ENCODE measurements around the gene STT3B. TPM values are rescaled to one million over a fixed set of nuclear protein-coding genes. Genes with fewer than 3 reads are reported as not detected.
A peak's percentile ranks its signal among the peaks of the same experiment; 100 is the strongest.

STT3B gene
- total RNA-seq, 1 experiment from 2014 or later = 202 TPM

DNA sequence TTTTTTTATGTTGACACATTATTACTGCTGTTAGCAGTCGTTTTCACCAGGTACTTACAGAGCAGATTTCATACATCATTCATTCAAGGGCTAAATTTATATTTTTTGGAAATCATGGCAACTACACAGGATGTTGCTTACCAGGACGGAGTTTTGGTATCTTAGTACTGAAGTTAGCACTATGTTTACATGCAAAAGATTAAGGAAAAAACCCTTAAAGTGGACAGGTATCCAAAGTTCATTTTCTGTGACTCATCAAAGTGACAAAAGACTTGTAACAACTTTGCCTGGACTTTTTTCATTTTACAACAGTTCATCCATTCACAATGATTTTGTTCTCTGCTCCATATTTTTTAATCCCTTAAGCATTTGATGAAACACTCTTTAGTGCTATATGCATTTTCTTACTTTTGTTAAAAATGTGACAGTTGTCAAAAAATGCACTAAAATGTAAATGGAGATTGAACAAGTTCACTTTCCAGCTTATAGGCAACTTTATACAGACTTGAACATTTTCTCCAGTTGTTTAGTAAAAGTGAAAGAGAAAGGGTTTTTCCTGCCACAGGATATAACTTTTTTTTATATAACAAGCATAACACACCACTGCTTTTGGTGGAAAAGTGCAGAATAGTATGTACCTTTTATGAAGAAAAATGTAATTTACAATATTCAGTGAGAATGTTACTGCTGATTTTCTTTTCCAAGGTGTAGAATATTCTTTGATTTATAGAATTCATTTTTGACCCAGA lies 104.1 kb downstream of the STT3B start:
- TF ChIP-seq, protein P1, sequence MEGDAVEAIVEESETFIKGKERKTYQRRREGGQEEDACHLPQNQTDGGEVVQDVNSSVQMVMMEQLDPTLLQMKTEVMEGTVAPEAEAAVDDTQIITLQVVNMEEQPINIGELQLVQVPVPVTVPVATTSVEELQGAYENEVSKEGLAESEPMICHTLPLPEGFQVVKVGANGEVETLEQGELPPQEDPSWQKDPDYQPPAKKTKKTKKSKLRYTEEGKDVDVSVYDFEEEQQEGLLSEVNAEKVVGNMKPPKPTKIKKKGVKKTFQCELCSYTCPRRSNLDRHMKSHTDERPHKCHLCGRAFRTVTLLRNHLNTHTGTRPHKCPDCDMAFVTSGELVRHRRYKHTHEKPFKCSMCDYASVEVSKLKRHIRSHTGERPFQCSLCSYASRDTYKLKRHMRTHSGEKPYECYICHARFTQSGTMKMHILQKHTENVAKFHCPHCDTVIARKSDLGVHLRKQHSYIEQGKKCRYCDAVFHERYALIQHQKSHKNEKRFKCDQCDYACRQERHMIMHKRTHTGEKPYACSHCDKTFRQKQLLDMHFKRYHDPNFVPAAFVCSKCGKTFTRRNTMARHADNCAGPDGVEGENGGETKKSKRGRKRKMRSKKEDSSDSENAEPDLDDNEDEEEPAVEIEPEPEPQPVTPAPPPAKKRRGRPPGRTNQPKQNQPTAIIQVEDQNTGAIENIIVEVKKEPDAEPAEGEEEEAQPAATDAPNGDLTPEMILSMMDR (IDR thresholded peaks at IDR 0.05; ENCODE audit: unreplicated experiment) = no peak
- CTCF ChIA-PET = no interaction called here
- Mint-ChIP-seq H3K27ac (ENCODE audit: unreplicated experiment) (no peak overlapping the region), H3K27me3 (ENCODE audit: unreplicated experiment) (no peaks in the 10 kb centered on the region), H3K9me3 (ENCODE audit: low read depth, unreplicated experiment) (no peaks in the 10 kb centered on the region), H3K36me3 (ENCODE audit: insufficient read depth, unreplicated experiment) (peaks cover 21% of the 10 kb centered on the region), H3K4me1 (ENCODE audit: low read depth, unreplicated experiment) (no peaks in the 10 kb centered on the region), H3K4me3 (ENCODE audit: low read depth, unreplicated experiment) (no peak overlapping the region)
- DNase-seq = no peak
- intact Hi-C loops (cut with micrococcal nuclease; ENCODE audit: unreplicated experiment) = no loop called here
- TSS peak; percentile 52 for BruUV-seq (replicated peaks)

DNA sequence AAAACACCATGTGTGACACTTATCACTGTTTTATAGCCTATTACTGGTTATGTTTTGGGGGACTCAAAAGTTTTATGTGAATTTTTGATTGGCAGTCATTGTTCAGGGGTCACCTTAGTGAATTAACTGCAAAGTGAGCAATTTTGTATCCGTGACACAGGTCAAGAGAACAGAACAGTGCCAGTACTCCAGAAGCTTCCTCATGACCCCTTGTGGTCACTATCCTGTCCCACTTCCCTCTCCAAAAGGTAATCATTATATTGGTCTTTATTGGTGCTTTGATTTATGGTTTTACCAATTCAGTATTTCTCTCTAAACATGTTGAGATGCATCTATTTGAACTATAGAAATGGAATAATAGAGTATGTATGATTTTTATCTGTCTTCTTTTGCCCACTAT lies 107.1 kb downstream of the STT3B start:
- Mint-ChIP-seq H3K36me3 (ENCODE audit: insufficient read depth, unreplicated experiment) (peaks cover 19% of the 10 kb centered on the region), H3K4me1 (ENCODE audit: low read depth, unreplicated experiment) (no peaks in the 10 kb centered on the region), H3K27me3 (ENCODE audit: unreplicated experiment) (no peaks in the 10 kb centered on the region), H3K4me3 (ENCODE audit: low read depth, unreplicated experiment) (no peak overlapping the region), H3K9me3 (ENCODE audit: low read depth, unreplicated experiment) (peaks cover 3% of the 10 kb centered on the region), H3K27ac (ENCODE audit: unreplicated experiment) (no peak overlapping the region)
- DNase-seq = no peak
- TF ChIP-seq, protein P1 (IDR thresholded peaks at IDR 0.05; ENCODE audit: unreplicated experiment) = no peak
- CTCF ChIA-PET = no interaction called here
- BruUV-seq (replicated peaks) = no TSS peak
- intact Hi-C loops (cut with micrococcal nuclease; ENCODE audit: unreplicated experiment) = no loop called here

DNA sequence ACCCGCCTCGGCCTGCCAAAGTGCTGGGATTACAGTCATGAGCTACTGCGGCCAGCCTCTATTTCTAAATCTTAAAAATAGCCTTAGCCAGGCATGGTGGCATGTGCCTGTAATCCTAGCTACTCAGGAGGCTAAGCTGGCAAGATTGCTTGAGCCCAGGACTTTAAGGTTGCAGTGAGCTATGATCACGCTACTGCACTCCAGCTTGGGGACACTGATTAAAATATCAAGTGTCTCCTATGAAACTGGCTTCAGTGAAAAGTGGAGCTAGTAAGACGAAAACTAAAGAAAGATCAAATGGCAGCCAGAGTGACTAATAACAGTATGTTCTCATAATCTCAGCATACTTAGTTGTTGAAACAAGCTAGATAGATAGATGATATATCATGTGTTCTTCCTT lies 112.5 kb downstream of the STT3B start:
- Mint-ChIP-seq H3K4me3 (ENCODE audit: low read depth, unreplicated experiment) (no peak overlapping the region), H3K9me3 (ENCODE audit: low read depth, unreplicated experiment) (peaks cover 14% of the 10 kb centered on the region), H3K27me3 (ENCODE audit: unreplicated experiment) (no peaks in the 10 kb centered on the region), H3K4me1 (ENCODE audit: low read depth, unreplicated experiment) (no peaks in the 10 kb centered on the region), H3K27ac (ENCODE audit: unreplicated experiment) (no peak overlapping the region), H3K36me3 (ENCODE audit: insufficient read depth, unreplicated experiment) (peaks cover 52% of the 10 kb centered on the region)
- DNase-seq = no peak
- CTCF ChIA-PET = no interaction called here
- TF ChIP-seq, protein P1 (IDR thresholded peaks at IDR 0.05; ENCODE audit: unreplicated experiment) = no peak
- intact Hi-C loops (cut with micrococcal nuclease; ENCODE audit: unreplicated experiment) = no loop called here
- no TSS peak for BruUV-seq (replicated peaks)

GRCh38 chr3:31648286-31648968 lies 115.7 kb downstream of the STT3B start:
- intact Hi-C loops (cut with micrococcal nuclease; ENCODE audit: unreplicated experiment) = no loop called here
- CTCF ChIA-PET = no interaction called here
- peak overlapping the region; percentile 73 for H3K27ac Mint-ChIP-seq (ENCODE audit: unreplicated experiment)

More at GRCh38 chr3:31648286-31648968, 115.7 kb downstream of the STT3B start:
- TF ChIP-seq, protein P1 (IDR thresholded peaks at IDR 0.05; ENCODE audit: unreplicated experiment) = no peak
- Mint-ChIP-seq H3K36me3 (ENCODE audit: insufficient read depth, unreplicated experiment) (peaks cover 45% of the 10 kb centered on the region), H3K4me1 (ENCODE audit: low read depth, unreplicated experiment) (no peaks in the 10 kb centered on the region), H3K9me3 (ENCODE audit: low read depth, unreplicated experiment) (peaks cover 25% of the 10 kb centered on the region), H3K4me3 (ENCODE audit: low read depth, unreplicated experiment) (no peak overlapping the region), H3K27me3 (ENCODE audit: unreplicated experiment) (no peaks in the 10 kb centered on the region)
- BruUV-seq (replicated peaks) = no TSS peak
- DNase-seq = no peak

All from Calu3 (cell line).